Osteoblast (primary cell): ENCODE data around the gene FAF1. TPM values are rescaled to one million over a fixed set of nuclear protein-coding genes. Genes with fewer than 3 reads are reported as not detected.
"Not testable (repeated sequence)": the region's sequence is repeated elsewhere in the genome, so short reads cannot be mapped to it uniquely, and the experiment has no call there.

ENCODE experiments used
- DNase-seq: peaks from one replicate; pipeline ENCODE4 v3.0.0; 2011; ENCODE audit warnings: low spot score, mixed read lengths; ENCODE audit not compliant: insufficient read length; ENCODE audit errors: missing footprints
- H2AFZ ChIP-seq: 2 replicates; pipeline ENCODE4 v1.6.0; 2011; ENCODE audit warnings: mild to moderate bottlenecking, low read length
- H3K27ac ChIP-seq: 2 replicates; pipeline ENCODE4 v1.5.1; 2011; ENCODE audit warnings: mild to moderate bottlenecking, low read depth, low read length, moderate library complexity
- H3K27me3 ChIP-seq: 2 replicates; pipeline ENCODE4 v1.6.0; 2012; ENCODE audit warnings: mild to moderate bottlenecking, control low read depth, inconsistent platforms, low read length, moderate library complexity; ENCODE audit not compliant: insufficient read depth
- H3K36me3 ChIP-seq: 2 replicates; pipeline ENCODE4 v1.5.1; 2011; ENCODE audit warnings: mild to moderate bottlenecking, low read length, control low read depth, moderate library complexity; ENCODE audit not compliant: insufficient read depth
- H3K4me1 ChIP-seq: 2 replicates; pipeline ENCODE4 v1.5.1; 2011; ENCODE audit warnings: mild to moderate bottlenecking, low read length, control low read depth, moderate library complexity; ENCODE audit not compliant: insufficient read depth
- H3K4me2 ChIP-seq: 2 replicates; pipeline ENCODE4 v1.6.0; 2011; ENCODE audit warnings: mild to moderate bottlenecking, low read length; ENCODE audit not compliant: insufficient read depth
- H3K4me3 ChIP-seq: fragments of 200-600 bp; sonication (generic); 3 replicates; pipeline ENCODE4 v1.5.1; 2012; ENCODE audit warnings: mild to moderate bottlenecking, low read length, inconsistent platforms; ENCODE audit not compliant: insufficient read depth
- H3K79me2 ChIP-seq: 2 replicates; pipeline ENCODE4 v1.6.0; 2012; ENCODE audit warnings: mild to moderate bottlenecking, low read length, control low read depth, inconsistent platforms; ENCODE audit not compliant: insufficient read depth
- H3K9me3 ChIP-seq: 2 replicates; pipeline ENCODE4 v1.5.1; 2011; ENCODE audit warnings: low read depth, low read length, control low read depth
- H4K20me1 ChIP-seq: 2 replicates; pipeline ENCODE4 v1.6.0; 2012; ENCODE audit warnings: mild to moderate bottlenecking, low read length, control low read depth; ENCODE audit not compliant: insufficient read depth
- total RNA-seq: library from RNA; depleted of rRNA; stranded (reverse); fragments of >200 nt; gene quantifications from 2 replicates; pipeline ENCODE4 v1.2.3, GENCODE V29; 2012
- TF ChIP-seq, protein P1 (sequence below): IDR thresholded peaks from 2 replicates; pipeline ENCODE4 v1.5.1; 2011; ENCODE audit warnings: mild to moderate bottlenecking, low read depth, low read length, moderate library complexity; ENCODE audit errors: extremely low read depth

The FAF1 gene
- total RNA-seq, 1 donor: 40.5 TPM

DNA sequence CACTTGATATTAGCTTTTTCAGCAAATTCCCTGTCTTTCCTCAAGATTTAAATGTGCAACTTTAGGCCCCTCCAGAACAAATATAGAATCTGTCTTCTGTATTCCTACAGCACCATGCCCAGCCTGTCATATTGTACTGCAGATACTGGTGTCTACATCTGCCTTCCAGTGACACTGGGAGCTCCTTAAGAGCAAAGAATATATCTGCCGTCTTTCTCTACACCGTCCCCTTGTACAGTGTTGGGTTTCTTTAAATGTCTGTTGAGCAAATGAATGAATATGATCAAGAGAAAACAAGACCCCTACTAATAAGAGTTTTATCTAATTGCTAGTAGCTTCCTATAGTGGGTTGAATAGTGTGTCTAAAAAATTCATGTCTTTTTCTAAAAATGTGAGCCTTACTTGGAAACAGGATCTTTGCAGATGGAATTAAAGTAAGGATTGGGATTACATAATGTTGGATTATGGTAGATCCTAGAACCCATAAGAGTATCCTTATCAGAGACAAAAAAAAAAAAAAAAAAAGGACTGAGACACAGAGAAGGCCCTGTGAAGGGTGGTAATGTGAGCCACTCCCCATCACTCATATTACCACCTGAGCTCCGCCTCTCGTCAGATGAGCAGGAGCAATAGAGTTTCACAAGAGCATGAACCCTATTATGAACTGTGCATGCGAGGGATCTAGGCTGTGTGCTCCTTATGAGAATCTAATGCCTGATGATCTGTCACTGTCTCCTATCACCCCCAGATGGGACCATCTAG, 128.6 kb downstream of the FAF1 start:
- no peak overlapping the region for H2AFZ ChIP-seq
- no peak overlapping the region for H3K27ac ChIP-seq
- no peaks in the 10 kb centered on the region for H4K20me1 ChIP-seq
- no peak overlapping the region for H3K4me2 ChIP-seq
- TF ChIP-seq, protein P1, sequence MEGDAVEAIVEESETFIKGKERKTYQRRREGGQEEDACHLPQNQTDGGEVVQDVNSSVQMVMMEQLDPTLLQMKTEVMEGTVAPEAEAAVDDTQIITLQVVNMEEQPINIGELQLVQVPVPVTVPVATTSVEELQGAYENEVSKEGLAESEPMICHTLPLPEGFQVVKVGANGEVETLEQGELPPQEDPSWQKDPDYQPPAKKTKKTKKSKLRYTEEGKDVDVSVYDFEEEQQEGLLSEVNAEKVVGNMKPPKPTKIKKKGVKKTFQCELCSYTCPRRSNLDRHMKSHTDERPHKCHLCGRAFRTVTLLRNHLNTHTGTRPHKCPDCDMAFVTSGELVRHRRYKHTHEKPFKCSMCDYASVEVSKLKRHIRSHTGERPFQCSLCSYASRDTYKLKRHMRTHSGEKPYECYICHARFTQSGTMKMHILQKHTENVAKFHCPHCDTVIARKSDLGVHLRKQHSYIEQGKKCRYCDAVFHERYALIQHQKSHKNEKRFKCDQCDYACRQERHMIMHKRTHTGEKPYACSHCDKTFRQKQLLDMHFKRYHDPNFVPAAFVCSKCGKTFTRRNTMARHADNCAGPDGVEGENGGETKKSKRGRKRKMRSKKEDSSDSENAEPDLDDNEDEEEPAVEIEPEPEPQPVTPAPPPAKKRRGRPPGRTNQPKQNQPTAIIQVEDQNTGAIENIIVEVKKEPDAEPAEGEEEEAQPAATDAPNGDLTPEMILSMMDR: no peak
- no peaks in the 10 kb centered on the region for H3K9me3 ChIP-seq
- no peaks in the 10 kb centered on the region for H3K27me3 ChIP-seq
- H3K36me3 ChIP-seq: no peaks in the 10 kb centered on the region
- DNase-seq: no peak
- peaks cover 34% of the 10 kb centered on the region for H3K79me2 ChIP-seq
- H3K4me3 ChIP-seq: no peak overlapping the region
- H3K4me1 ChIP-seq: no peaks in the 10 kb centered on the region

GRCh38 chr1:50830621-50831020, 129.4 kb downstream of the FAF1 start:
- Histone ChIP-seq H3K4me1 (no peaks in the 10 kb centered on the region), H3K79me2 (peaks cover 34% of the 10 kb centered on the region), H3K4me3 (no peak overlapping the region), H3K36me3 (no peaks in the 10 kb centered on the region), H3K27ac (no peak overlapping the region), H3K9me3 (no peaks in the 10 kb centered on the region), H2AFZ (no peak overlapping the region), H3K4me2 (no peak overlapping the region), H4K20me1 (no peaks in the 10 kb centered on the region), H3K27me3 (no peaks in the 10 kb centered on the region)
- TF ChIP-seq, protein P1: no peak
- DNase-seq: no peak

GRCh38 chr1:50829014-50829958, 130.8 kb downstream of the FAF1 start:
- no peak overlapping the region for H3K4me3 ChIP-seq
- no peaks in the 10 kb centered on the region for H4K20me1 ChIP-seq
- H3K79me2 ChIP-seq: peaks cover 31% of the 10 kb centered on the region
- no peaks in the 10 kb centered on the region for H3K27me3 ChIP-seq
- H3K27ac ChIP-seq: no peak overlapping the region
- H3K36me3 ChIP-seq: no peaks in the 10 kb centered on the region
- H3K4me2 ChIP-seq: no peak overlapping the region
- no peaks in the 10 kb centered on the region for H3K9me3 ChIP-seq
- DNase-seq: peak; percentile 46
- no peaks in the 10 kb centered on the region for H3K4me1 ChIP-seq
- TF ChIP-seq, protein P1: no peak
- H2AFZ ChIP-seq: no peak overlapping the region

DNA sequence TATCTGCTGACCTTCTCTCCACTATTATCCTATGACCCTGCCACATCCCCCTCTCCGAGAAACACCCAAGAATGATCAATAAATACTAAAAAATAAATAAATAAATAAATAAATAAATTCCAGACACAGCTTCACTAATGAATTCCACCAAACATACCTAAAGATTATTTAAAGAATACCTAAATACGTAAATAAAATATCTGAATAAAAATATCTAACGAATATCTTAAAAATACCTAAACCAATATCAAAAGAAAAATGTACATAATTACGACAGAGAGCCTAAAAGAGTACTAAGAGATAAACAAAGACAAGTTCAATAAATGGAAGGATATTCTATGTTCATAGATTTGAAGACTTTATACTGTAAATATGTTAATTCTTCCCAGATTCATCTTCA, 132.5 kb downstream of the FAF1 start:
- DNase-seq: no peak
- Histone ChIP-seq H2AFZ (no peak overlapping the region), H3K36me3 (no peaks in the 10 kb centered on the region), H3K79me2 (peaks cover 29% of the 10 kb centered on the region), H3K9me3 (no peaks in the 10 kb centered on the region), H3K27me3 (no peaks in the 10 kb centered on the region), H3K4me1 (no peaks in the 10 kb centered on the region), H3K4me2 (no peak overlapping the region), H3K27ac (no peak overlapping the region), H4K20me1 (peaks cover 2% of the 10 kb centered on the region), H3K4me3 (no peak overlapping the region)
- TF ChIP-seq, protein P1: no peak

GRCh38 chr1:50826792-50827191, 133.3 kb downstream of the FAF1 start:
- not testable (repeated sequence) for H4K20me1 ChIP-seq, H3K27ac ChIP-seq

More at GRCh38 chr1:50826792-50827191, 133.3 kb downstream of the FAF1 start:
- not testable (repeated sequence) for H3K27me3 ChIP-seq, H3K4me3 ChIP-seq, H2AFZ ChIP-seq, H3K36me3 ChIP-seq, DNase-seq, H3K9me3 ChIP-seq, H3K4me2 ChIP-seq, H3K4me1 ChIP-seq
- peaks cover 24% of the 10 kb centered on the region for H3K79me2 ChIP-seq
